DND-41 (cell line): ENCODE data around the gene NCLN.

Experiments
- EZH2 ChIP-seq: IDR thresholded peaks from 3 replicates; pipeline ENCODE4 v1.6.1; 2012; ENCODE audit warnings: borderline replicate concordance, low read depth, mild to moderate bottlenecking, moderate library complexity, low read length, inconsistent platforms; ENCODE audit not compliant: severe bottlenecking
- TF ChIP-seq, protein P1 (sequence below): IDR thresholded peaks from 2 replicates; pipeline ENCODE4 v1.5.1; 2012; ENCODE audit warnings: borderline replicate concordance, low read length, moderate library complexity, mild to moderate bottlenecking; ENCODE audit not compliant: poor library complexity, severe bottlenecking; ENCODE audit errors: extremely low read depth

DNA sequence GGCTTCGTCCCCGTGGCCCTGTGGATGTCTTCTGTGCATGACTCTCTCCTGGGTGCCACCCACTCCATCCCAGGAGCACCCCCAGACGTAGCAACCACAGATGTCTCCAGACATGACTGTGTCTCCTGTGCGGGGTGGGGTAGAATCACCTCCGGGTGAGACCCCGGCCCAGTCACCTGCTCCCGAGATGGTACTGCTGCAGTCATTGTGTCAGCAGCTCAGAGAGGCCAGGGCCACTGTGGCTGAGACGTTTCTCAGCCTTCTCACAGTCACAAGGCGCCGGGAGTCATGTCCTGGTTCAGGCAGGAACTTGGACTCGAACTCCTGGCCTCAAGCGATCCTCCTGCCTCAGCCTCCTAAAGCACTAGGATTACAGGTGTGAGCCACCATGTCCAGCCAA is 16.6 kb downstream of the NCLN start:
- TF ChIP-seq, protein P1, sequence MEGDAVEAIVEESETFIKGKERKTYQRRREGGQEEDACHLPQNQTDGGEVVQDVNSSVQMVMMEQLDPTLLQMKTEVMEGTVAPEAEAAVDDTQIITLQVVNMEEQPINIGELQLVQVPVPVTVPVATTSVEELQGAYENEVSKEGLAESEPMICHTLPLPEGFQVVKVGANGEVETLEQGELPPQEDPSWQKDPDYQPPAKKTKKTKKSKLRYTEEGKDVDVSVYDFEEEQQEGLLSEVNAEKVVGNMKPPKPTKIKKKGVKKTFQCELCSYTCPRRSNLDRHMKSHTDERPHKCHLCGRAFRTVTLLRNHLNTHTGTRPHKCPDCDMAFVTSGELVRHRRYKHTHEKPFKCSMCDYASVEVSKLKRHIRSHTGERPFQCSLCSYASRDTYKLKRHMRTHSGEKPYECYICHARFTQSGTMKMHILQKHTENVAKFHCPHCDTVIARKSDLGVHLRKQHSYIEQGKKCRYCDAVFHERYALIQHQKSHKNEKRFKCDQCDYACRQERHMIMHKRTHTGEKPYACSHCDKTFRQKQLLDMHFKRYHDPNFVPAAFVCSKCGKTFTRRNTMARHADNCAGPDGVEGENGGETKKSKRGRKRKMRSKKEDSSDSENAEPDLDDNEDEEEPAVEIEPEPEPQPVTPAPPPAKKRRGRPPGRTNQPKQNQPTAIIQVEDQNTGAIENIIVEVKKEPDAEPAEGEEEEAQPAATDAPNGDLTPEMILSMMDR, result no peak
- no peak for TF ChIP-seq EZH2
